ENCODE measurements around the gene COL15A1.

DNA sequence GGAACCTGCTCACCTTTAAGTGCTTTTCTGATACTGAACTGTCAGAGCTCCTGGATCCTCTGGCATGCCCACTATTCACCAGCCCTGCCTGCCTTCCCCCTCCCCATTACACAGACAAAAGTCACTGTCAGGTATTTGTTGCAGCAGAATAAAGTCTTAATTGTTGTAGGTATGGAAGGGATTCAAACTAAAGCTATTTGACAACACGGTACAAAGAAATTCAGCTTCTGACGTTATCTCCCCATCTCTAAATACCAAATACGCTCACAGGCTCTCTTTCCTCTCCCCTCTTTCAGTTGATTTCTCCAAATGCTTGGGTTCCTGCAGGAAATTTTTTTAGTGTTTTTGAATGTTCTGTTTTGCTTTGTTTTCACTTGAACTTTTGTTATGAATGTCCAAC lies 151.9 kb downstream of the COL15A1 start:
- TF ChIP-seq, protein P1, sequence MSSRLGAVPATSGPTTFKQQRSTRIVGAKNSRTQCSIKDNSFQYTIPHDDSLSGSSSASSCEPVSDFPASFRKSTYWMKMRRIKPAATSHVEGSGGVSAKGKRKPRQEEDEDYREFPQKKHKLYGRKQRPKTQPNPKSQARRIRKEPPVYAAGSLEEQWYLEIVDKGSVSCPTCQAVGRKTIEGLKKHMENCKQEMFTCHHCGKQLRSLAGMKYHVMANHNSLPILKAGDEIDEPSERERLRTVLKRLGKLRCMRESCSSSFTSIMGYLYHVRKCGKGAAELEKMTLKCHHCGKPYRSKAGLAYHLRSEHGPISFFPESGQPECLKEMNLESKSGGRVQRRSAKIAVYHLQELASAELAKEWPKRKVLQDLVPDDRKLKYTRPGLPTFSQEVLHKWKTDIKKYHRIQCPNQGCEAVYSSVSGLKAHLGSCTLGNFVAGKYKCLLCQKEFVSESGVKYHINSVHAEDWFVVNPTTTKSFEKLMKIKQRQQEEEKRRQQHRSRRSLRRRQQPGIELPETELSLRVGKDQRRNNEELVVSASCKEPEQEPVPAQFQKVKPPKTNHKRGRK (CRISPR knock-in tag; IDR thresholded peaks at IDR 0.05; ENCODE audit: borderline replicate concordance), result no peak
- TF ChIP-seq, protein P2, sequence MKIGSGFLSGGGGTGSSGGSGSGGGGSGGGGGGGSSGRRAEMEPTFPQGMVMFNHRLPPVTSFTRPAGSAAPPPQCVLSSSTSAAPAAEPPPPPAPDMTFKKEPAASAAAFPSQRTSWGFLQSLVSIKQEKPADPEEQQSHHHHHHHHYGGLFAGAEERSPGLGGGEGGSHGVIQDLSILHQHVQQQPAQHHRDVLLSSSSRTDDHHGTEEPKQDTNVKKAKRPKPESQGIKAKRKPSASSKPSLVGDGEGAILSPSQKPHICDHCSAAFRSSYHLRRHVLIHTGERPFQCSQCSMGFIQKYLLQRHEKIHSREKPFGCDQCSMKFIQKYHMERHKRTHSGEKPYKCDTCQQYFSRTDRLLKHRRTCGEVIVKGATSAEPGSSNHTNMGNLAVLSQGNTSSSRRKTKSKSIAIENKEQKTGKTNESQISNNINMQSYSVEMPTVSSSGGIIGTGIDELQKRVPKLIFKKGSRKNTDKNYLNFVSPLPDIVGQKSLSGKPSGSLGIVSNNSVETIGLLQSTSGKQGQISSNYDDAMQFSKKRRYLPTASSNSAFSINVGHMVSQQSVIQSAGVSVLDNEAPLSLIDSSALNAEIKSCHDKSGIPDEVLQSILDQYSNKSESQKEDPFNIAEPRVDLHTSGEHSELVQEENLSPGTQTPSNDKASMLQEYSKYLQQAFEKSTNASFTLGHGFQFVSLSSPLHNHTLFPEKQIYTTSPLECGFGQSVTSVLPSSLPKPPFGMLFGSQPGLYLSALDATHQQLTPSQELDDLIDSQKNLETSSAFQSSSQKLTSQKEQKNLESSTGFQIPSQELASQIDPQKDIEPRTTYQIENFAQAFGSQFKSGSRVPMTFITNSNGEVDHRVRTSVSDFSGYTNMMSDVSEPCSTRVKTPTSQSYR (CRISPR knock-in tag; IDR thresholded peaks at IDR 0.05), result no peak
- TF ChIP-seq ZNF232 (CRISPR knock-in tag; IDR thresholded peaks at IDR 0.05), result no peak
- TF ChIP-seq ZNF671 (CRISPR knock-in tag; IDR thresholded peaks at IDR 0.05), result no peak
- TF ChIP-seq, protein P3, sequence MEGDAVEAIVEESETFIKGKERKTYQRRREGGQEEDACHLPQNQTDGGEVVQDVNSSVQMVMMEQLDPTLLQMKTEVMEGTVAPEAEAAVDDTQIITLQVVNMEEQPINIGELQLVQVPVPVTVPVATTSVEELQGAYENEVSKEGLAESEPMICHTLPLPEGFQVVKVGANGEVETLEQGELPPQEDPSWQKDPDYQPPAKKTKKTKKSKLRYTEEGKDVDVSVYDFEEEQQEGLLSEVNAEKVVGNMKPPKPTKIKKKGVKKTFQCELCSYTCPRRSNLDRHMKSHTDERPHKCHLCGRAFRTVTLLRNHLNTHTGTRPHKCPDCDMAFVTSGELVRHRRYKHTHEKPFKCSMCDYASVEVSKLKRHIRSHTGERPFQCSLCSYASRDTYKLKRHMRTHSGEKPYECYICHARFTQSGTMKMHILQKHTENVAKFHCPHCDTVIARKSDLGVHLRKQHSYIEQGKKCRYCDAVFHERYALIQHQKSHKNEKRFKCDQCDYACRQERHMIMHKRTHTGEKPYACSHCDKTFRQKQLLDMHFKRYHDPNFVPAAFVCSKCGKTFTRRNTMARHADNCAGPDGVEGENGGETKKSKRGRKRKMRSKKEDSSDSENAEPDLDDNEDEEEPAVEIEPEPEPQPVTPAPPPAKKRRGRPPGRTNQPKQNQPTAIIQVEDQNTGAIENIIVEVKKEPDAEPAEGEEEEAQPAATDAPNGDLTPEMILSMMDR (IDR thresholded peaks at IDR 0.05), result no peak
- TF ChIP-seq SP1 (CRISPR knock-in tag; conservative IDR thresholded peaks at IDR 0.05), result no peak
- TF ChIP-seq, protein P4, sequence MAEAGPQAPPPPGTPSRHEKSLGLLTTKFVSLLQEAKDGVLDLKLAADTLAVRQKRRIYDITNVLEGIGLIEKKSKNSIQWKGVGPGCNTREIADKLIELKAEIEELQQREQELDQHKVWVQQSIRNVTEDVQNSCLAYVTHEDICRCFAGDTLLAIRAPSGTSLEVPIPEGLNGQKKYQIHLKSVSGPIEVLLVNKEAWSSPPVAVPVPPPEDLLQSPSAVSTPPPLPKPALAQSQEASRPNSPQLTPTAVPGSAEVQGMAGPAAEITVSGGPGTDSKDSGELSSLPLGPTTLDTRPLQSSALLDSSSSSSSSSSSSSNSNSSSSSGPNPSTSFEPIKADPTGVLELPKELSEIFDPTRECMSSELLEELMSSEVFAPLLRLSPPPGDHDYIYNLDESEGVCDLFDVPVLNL (CRISPR knock-in tag; IDR thresholded peaks at IDR 0.05; ENCODE audit: borderline replicate concordance, low read depth), result no peak
- no peak for TF ChIP-seq FOXP1 (CRISPR knock-in tag; IDR thresholded peaks at IDR 0.05; ENCODE audit: borderline replicate concordance)
- TF ChIP-seq JUN (CRISPR knock-in tag; IDR thresholded peaks at IDR 0.05), result no peak
- TF ChIP-seq TEAD1 (CRISPR knock-in tag; IDR thresholded peaks at IDR 0.05), result no peak
- TF ChIP-seq, protein P5, sequence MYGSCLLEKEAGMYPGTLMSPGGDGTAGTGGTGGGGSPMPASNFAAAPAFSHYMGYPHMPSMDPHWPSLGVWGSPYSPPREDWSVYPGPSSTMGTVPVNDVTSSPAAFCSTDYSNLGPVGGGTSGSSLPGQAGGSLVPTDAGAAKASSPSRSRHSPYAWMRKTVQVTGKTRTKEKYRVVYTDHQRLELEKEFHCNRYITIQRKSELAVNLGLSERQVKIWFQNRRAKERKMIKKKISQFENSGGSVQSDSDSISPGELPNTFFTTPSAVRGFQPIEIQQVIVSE (CRISPR knock-in tag; IDR thresholded peaks at IDR 0.05; ENCODE audit: borderline replicate concordance), result no peak
- TF ChIP-seq, protein P6, sequence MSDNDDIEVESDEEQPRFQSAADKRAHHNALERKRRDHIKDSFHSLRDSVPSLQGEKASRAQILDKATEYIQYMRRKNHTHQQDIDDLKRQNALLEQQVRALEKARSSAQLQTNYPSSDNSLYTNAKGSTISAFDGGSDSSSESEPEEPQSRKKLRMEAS (CRISPR knock-in tag; IDR thresholded peaks at IDR 0.05), result no peak
- TF ChIP-seq PRRX2 (CRISPR knock-in tag; IDR thresholded peaks at IDR 0.05), result no peak

Data from WTC11 (cell line).